Erythroblast (primary cell): Measurements from ENCODE around the gene GCNT4.

Experiments used
- GATA1 ChIP-seq: IDR thresholded peaks from 2 replicates; pipeline ENCODE4 v1.6.1; 2011; ENCODE audit warnings: low read depth, mild to moderate bottlenecking, control low read depth, low read length, moderate library complexity
- POLR2A ChIP-seq: IDR thresholded peaks from 2 replicates; pipeline ENCODE4 v1.6.1; 2011; ENCODE audit warnings: mild to moderate bottlenecking, low read length

DNA sequence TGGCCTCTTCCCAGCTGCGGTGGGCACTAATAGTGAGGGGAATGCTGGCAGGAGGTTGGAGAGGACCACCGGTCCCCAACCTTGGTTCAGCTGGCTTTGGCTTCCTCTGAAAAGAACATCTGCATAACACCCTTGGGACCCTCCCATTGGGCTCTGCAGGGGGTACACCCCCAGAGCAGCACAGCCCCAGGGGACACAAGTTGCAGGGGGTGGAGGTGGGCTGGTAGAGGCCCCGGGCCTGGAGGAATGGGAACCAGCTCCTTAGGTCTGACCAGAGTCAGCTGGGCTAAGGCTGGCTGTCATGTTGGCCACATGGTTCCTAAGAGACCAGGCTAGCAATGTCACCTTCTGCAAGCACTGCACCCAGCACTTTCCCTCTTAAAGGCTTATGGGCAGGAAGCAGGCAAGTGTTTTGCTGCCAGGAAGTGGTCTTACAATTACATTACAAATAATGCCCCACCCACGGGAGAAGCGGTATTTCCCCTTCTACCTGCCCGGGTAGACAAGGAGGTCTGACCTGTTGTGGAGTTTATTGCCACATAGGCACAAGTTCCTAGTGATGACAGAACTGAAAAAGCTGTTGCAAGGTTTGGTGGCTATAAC lies 18.1 kb downstream of the GCNT4 start:
- TF ChIP-seq POLR2A (no peak), GATA1 (no peak)
